Myometrial cell (primary cell): ENCODE data around the gene ACSL1. TPM values are rescaled to one million over a fixed set of nuclear protein-coding genes. Genes with fewer than 3 reads are reported as not detected.

Source experiments
- total RNA-seq: library from RNA; depleted of rRNA; stranded (reverse); fragments of >200 nt; gene quantifications from 2 replicates; pipeline ENCODE4 v1.2.3, GENCODE V29; 2015

The ACSL1 gene, protein sequence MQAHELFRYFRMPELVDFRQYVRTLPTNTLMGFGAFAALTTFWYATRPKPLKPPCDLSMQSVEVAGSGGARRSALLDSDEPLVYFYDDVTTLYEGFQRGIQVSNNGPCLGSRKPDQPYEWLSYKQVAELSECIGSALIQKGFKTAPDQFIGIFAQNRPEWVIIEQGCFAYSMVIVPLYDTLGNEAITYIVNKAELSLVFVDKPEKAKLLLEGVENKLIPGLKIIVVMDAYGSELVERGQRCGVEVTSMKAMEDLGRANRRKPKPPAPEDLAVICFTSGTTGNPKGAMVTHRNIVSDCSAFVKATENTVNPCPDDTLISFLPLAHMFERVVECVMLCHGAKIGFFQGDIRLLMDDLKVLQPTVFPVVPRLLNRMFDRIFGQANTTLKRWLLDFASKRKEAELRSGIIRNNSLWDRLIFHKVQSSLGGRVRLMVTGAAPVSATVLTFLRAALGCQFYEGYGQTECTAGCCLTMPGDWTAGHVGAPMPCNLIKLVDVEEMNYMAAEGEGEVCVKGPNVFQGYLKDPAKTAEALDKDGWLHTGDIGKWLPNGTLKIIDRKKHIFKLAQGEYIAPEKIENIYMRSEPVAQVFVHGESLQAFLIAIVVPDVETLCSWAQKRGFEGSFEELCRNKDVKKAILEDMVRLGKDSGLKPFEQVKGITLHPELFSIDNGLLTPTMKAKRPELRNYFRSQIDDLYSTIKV
- 38.5 and 39.2 TPM in 2 replicates for total RNA-seq

DNA sequence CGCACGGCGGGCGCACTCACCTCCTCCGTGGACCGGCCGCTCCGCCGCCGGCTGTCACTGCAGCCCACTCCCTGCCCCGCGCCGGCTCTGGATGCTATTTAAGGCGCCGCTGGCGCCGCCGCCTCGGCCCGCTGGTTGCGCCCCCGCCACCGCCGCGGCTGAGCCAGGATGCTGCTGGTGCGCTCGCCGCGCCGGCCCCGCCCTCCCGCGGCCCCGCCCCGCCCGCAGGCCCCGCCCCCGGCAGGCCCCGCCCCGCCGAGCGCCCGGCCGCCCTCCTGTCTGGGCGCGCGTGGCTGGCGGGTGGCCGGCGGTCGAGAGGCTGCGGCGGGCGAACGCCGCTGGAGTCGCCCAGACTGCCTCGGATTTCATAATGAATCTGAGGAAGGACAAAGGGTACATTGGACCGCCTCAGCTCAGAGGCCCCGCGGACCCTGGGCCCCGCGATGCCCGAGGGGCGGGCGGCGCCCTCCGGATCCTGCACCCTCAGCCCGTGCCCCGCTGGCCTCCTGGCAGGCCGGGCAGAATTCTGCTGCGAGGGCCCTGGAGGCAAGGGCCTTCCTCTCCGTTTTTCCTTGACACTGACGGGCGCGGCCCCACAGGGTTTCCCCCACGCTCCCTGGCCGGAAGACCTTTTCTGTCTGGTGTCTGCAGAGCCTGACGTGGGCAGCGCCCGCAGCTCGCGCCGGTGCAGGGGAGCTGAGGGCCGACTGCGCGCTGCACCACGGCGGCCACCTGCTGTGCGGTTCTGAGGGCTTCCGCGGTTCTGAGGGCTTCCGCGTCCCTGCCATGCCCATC is at the start of gene ACSL1:
Gene ACSL1, minus strand, starts transcription at position 73 of the 795 bp plus-strand sequence. CDS start 22,454 bp downstream, outside the sequence.

DNA sequence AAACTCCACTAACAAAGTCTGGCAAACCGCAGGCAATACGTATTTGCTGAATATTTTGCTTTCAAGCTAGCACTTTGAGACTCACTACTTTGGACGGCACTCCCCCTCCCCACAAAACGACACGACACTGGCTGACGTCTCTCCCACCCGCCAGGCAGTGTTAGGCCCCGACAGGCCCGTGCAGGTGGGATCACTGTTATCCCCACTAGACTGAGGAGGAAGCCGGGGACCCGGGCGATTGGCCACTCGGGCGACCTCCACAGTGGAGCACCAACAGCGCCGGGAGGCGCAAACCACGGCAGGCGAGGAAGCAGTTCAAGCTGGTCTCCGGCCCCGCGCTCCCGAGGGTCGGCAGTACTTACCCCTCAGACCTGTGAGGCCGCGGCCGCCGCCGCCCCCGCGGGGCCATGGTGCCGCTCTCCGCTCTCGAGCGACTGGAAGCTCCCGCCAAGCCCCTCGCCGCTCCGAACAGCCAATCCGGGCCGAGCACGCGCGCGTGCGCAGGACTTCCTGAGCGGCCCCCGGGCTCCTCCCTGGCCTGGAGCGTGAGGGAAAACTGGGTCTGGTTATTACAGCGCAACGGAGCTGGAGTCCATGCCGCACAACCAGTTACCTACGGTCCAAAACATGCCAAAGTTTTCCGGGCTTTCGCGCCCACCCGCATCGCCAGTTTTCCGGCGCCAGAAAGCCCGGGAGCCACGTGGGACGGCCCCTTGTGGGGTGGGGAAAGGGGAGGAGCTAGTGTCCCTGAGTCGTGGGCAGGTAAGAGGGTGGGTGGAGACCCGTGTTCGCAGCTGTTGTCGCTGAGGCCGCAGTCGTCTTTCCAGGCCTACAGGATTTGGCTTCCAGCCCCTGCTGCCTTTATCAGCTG is 91.9 kb downstream of the ACSL1 start, which contains the start of gene CENPU:
Gene CENPU, minus strand, starts transcription at position 443 of the 871 bp plus-strand sequence. Its CDS starts 34 bp downstream, at position 409.

Other genes starting within 250 kb of the ACSL1 start
- 27.7 and 35.4 TPM in 2 replicates for gene CASP3, start 176.5 kb downstream of the ACSL1 start, total RNA-seq
- 13.5 and 17.7 TPM in 2 replicates for gene PRIMPOL, start 176.2 kb downstream of the ACSL1 start, total RNA-seq
- 17.3 and 22.2 TPM in 2 replicates for gene CENPU, start 91.9 kb downstream of the ACSL1 start, total RNA-seq
- gene HELT, start 192.5 kb upstream of the ACSL1 start, total RNA-seq, result not detected in 2 replicates